ENCODE measurements around the gene NACAD.

DNA sequence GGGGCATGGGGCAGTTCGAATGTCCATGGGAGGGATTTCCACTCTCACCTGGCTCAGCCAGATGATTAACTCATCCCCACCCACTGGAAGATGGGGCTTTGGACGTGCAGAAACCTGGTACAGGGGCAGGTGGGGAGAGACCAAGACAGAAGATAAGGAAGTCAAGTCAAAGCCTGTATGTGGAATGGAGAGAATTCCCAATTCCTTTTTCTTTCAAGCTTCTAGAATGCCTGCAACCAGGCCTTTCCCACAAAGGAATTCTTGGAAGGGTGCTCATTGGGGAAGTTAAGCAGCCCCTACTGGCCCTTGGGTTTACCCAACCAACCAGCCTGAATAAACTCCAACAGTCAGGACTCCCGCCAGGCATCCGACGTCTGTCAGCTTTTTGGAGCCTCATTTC is 49.7 kb downstream of the NACAD start:
- TF ChIP-seq, protein P1, sequence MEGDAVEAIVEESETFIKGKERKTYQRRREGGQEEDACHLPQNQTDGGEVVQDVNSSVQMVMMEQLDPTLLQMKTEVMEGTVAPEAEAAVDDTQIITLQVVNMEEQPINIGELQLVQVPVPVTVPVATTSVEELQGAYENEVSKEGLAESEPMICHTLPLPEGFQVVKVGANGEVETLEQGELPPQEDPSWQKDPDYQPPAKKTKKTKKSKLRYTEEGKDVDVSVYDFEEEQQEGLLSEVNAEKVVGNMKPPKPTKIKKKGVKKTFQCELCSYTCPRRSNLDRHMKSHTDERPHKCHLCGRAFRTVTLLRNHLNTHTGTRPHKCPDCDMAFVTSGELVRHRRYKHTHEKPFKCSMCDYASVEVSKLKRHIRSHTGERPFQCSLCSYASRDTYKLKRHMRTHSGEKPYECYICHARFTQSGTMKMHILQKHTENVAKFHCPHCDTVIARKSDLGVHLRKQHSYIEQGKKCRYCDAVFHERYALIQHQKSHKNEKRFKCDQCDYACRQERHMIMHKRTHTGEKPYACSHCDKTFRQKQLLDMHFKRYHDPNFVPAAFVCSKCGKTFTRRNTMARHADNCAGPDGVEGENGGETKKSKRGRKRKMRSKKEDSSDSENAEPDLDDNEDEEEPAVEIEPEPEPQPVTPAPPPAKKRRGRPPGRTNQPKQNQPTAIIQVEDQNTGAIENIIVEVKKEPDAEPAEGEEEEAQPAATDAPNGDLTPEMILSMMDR (conservative IDR thresholded peaks at IDR 0.05 in 1 of 2, IDR thresholded peaks at IDR 0.05 in 1 of 2; ENCODE audit: extremely low read depth in 1 of 2, insufficient read depth in 1 of 2, low read depth in 1 of 2, low read length in 2 of 2) = no peak
- TF ChIP-seq EZH2 (IDR thresholded peaks at IDR 0.05; ENCODE audit: borderline replicate concordance, low read length) = no peak

Data from mammary epithelial cell (primary cell).